ENCODE measurements around the gene ANO1. TPM values are rescaled to one million over a fixed set of nuclear protein-coding genes. Genes with fewer than 3 reads are reported as not detected.

Gene ANO1
- total and polyA plus RNA-seq, 5 experiments from 2014 or later, result not detected

DNA sequence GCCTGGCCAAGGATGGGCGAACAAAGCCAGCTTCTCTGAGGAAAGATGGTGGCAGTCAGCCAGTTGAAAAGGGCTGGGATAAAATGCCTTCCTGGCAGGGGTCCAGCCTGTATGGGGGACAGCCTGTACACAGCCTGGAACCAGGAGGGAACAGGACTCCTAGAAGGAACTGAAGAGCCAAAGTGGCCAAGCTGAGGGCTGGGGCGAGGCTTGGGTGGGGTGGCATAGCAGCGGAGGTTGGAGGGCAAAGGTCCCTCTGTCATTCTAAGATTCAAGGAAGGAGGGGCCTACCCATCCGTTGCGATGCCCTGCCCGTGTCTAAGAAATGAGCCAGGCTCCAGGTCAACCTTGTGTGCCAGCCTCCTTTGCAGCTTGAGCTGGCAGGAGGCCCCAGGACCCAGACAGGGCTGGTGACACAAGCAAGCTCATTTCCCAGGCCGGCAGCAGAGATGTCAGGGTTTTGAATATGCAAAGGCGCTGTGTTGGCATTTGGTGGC lies 147.6 kb downstream of the ANO1 start:
- DNase-seq (no peak), ATAC-seq (no peak)
- Mint-ChIP-seq H3K4me1 (no peaks in the 10 kb centered on the region), H3K27ac (no peak overlapping the region), H3K4me3 (no peak overlapping the region), H3K27me3 (peaks cover 0 to 20% (median 0%) of the 10 kb centered on the region in 5 donors), H3K36me3 (peaks cover 0 to 2% (median 0%) of the 10 kb centered on the region in 3 donors), H3K9me3 (no peaks in the 10 kb centered on the region)
- POLR2A ChIA-PET, result no interaction called here

DNA sequence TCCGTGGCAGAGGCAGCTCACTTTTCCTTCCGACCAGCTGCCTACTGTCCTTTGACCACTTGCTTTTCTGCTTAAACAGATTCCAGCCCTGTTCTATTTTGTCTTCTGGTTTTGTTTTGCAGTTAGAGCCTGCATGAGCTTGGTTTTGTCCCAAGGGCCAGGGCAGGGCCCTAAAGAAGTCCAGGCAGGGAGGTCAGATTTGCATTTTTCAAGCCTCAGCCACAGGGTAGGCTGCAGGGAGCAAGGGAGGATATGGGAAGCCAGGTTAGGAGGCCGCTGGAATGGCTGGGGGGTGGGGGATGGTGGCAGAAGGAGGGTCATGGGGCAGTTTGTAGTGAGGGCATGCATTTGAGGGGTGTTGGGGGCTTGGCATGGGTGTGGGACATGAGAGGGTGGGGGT lies 148.1 kb downstream of the ANO1 start:
- DNase-seq, result no peak
- POLR2A ChIA-PET, result no interaction called here
- Mint-ChIP-seq H3K27ac (no peak overlapping the region), H3K27me3 (peaks cover 0 to 18% (median 0%) of the 10 kb centered on the region in 5 donors), H3K9me3 (no peaks in the 10 kb centered on the region), H3K4me1 (no peaks in the 10 kb centered on the region), H3K36me3 (no peaks in the 10 kb centered on the region), H3K4me3 (no peak overlapping the region)
- ATAC-seq, result no peak

DNA sequence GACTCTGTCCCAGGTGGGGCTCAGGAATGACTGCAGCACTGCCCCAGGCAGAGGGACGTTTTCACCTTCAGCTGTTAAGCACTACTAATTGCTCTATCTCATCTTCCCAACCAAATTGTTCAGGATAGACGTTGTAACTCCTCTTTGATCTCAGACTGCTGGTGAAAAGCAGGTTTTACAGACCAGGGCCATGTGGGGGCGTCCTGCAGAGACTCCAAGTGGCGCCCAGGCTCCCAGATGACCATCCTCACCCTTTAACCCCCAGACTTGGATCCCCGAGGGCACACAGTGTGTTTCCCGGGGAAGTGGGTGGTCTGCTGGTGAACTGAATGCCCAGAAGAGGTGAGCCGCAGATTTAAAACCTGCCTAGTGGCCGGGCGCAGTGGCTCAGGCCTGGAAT lies 148.8 kb downstream of the ANO1 start:
- Mint-ChIP-seq H3K4me3 (no peak overlapping the region), H3K4me1 (no peaks in the 10 kb centered on the region), H3K9me3 (no peaks in the 10 kb centered on the region), H3K36me3 (no peaks in the 10 kb centered on the region), H3K27me3 (peaks cover 0 to 18% (median 0%) of the 10 kb centered on the region in 5 donors), H3K27ac (no peak overlapping the region)
- ATAC-seq, result no peak
- POLR2A ChIA-PET, result no interaction called here
- no peak for DNase-seq

DNA sequence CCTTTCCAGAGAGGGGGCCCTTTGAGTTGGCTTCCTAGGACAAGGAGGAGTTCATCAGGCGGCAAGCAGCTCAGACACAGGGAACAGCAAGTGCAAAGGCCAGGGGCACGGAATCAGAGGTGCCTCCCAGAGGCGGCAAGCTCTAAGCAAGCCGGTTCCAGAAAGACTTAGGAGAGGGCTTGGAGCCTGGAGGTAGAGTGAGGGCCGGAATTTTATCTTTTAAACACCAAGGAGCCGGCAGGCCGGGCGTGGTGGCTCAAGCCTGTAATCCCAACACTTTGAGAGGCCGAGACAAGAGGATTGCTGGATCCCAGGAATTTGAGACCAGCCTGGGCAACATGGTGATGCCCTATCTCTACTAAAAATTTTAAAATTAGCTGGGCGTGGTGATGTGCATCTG lies 151.6 kb downstream of the ANO1 start:
- POLR2A ChIA-PET, result no interaction called here
- no peaks in the 10 kb centered on the region for H3K4me1 Mint-ChIP-seq
- ATAC-seq (no peak), DNase-seq (no peak)
- H3K27ac Mint-ChIP-seq, result no peak overlapping the region
- H3K27me3 Mint-ChIP-seq, result peaks cover 0 to 7% (median 5%) of the 10 kb centered on the region in 5 donors
- H3K9me3 Mint-ChIP-seq, result no peaks in the 10 kb centered on the region
- no peaks in the 10 kb centered on the region for H3K36me3 Mint-ChIP-seq
- H3K4me3 Mint-ChIP-seq, result no peak overlapping the region

DNA sequence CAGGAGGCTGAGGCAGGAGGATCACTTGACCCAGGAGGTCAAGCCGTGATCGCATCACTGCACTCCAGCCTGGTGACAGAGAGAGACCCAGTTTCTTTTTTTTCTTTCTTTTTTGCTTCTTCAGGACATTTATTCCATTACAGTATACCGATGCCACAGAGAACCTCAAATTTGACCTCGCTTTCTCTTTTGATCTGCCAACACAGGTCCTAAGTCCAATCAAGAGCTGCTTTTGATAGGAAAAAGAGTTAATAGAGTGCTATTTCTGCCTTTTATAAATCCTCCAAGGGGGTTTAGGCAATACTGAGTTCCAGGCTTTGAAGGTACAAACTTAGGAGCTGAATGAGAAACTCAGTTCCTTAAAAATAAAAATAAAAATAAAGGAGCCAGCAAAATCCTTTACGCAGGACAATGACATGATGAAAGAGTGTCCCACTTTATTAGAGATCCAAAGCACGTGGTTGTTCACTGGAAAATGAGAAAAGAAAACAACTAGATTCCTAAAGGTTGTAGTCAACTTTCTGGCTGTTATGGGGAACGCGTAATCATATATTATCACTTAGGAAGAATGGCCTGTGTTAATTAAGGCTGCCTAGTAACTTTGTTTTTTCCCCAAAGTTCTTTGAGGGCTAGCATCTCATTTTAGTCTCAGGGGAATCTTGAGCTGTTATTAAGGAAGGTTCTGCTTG lies 152.2 kb downstream of the ANO1 start:
- H3K4me1 Mint-ChIP-seq, result no peaks in the 10 kb centered on the region
- peaks cover 0 to 7% (median 3%) of the 10 kb centered on the region in 5 donors for H3K27me3 Mint-ChIP-seq
- POLR2A ChIA-PET, result no interaction called here
- H3K36me3 Mint-ChIP-seq, result no peaks in the 10 kb centered on the region
- no peak for DNase-seq
- no peaks in the 10 kb centered on the region for H3K9me3 Mint-ChIP-seq
- H3K27ac Mint-ChIP-seq, result no peak overlapping the region
- no peak overlapping the region for H3K4me3 Mint-ChIP-seq
- ATAC-seq, result no peak

DNA sequence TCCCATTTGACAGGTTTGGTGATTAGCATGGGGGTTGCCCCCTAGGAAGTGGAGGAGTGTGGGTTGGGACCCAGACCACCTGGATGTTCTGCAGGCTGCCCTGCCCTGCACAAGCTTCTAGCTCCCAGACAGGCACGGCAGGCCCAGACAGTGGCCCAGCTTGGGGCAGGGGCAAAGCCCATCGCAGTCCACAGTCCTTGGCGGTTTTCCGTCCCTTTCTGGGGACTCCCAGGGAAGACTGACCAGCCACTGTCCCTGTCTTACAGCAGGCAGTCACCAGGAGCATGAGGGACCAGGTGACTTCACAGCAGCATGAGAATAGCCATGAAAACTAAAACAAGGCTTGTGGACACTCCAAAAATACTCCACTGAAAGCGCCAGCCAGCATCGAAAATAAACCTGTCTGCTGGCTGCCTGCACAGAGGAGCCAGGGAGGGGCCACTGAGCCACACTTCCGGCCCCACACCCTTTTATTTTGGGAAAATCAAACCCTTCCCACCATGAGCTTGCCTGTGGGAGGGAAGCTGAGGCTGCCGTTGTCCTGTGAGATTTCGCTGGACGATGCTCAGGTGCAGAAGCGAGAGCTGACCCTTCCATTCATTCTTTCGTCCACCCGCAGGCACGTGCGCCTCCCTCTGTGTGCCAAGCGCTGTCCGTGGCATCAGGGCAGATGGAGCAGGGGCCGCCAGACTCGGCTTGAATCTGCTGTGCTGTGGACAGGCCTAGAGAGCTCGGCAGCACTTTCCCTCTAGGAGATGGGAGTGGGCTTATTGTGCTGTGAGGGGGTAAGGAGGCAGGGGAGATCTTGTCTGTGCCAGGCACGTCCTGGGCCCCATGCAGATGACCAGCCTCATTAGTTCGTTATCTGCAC lies 153.0 kb downstream of the ANO1 start:
- Mint-ChIP-seq H3K27ac (no peak overlapping the region), H3K4me1 (no peaks in the 10 kb centered on the region), H3K4me3 (no peak overlapping the region), H3K36me3 (no peaks in the 10 kb centered on the region), H3K27me3 (peaks cover 0 to 7% (median 0%) of the 10 kb centered on the region in 5 donors), H3K9me3 (no peaks in the 10 kb centered on the region)
- POLR2A ChIA-PET, result no interaction called here
- ATAC-seq (no peak), DNase-seq (no peak)

DNA sequence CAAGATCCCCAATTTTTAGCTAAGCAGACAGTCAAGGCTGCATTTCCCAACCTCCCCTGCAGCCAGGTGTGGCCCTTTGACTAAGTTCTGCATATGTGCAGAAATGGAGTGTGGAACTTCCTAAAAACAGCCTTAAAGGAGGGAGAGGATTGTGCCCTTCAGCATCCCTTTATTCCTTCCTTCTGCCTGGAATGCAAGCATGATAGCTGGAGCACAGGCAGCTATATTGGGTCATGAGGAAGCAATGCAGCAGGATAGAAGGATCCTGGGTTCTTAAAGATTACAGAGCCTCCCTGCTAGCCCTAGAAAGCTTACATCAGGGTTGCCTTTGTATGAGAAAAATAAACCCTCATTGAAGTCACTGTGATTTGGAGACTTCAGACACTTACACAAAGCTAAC lies 154.9 kb downstream of the ANO1 start:
- no peak overlapping the region for H3K4me3 Mint-ChIP-seq
- H3K27ac Mint-ChIP-seq, result peak overlapping the region in 1 of 10 donors; percentile 65
- peaks cover 0 to 2% (median 0%) of the 10 kb centered on the region in 4 donors for H3K4me1 Mint-ChIP-seq
- POLR2A ChIA-PET, result no interaction called here
- DNase-seq (no peak), ATAC-seq (no peak)
- no peaks in the 10 kb centered on the region for H3K9me3 Mint-ChIP-seq
- H3K36me3 Mint-ChIP-seq, result no peaks in the 10 kb centered on the region
- H3K27me3 Mint-ChIP-seq, result peaks cover 0 to 10% (median 3%) of the 10 kb centered on the region in 5 donors

DNA sequence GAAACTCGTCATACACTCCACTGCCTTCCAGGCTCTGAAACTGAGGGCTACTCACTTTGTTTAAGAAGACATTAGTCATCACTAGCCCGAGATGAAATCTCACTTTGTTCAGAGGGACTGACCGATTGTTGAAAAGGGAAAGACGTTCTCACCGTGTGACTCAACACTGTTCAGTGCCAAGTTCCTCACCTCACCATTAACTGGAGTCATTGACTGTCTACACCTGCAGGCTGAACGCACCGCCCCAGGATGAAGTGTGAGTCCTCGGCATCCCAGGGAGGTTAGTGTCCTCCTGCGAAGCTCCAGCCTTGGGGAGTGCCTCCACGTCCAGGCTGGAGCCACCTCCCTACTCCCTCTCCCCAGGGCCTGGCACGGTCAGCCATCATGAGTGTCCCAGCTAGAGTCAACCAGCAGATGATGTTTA lies 155.4 kb downstream of the ANO1 start:
- no peak for DNase-seq
- Mint-ChIP-seq H3K36me3 (no peaks in the 10 kb centered on the region), H3K27ac (peak overlapping the region in 1 of 10 donors; percentile 4), H3K4me1 (peaks cover 0 to 2% (median 0%) of the 10 kb centered on the region in 4 donors), H3K9me3 (no peaks in the 10 kb centered on the region), H3K27me3 (peaks cover 0 to 10% (median 3%) of the 10 kb centered on the region in 5 donors), H3K4me3 (no peak overlapping the region)
- POLR2A ChIA-PET, result no interaction called here
- ATAC-seq, result no peak

DNA sequence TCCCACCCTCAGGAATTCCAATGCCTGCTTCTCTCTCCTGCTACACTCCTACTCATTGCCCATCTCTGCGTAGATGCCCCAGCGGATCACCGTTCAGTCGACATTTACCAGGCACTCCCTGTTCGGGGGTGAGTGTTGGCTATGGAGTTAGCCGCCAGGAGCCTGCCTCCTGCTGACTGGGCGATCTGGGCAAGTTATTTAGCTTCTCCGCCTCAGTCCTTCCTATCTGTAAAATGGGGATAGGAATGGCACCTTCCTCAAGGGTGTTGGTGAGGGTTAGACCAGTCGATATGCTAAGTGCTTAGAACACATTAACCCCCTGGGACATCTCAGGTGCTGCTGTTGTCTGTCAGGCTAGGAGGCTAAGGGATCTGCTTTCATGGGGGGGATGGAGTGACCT lies 155.8 kb downstream of the ANO1 start:
- H3K27me3 Mint-ChIP-seq, result peaks cover 0 to 10% (median 3%) of the 10 kb centered on the region in 5 donors
- DNase-seq (no peak), ATAC-seq (no peak)
- H3K9me3 Mint-ChIP-seq, result no peaks in the 10 kb centered on the region
- no peak overlapping the region for H3K4me3 Mint-ChIP-seq
- POLR2A ChIA-PET, result no interaction called here
- H3K36me3 Mint-ChIP-seq, result no peaks in the 10 kb centered on the region
- peaks cover 0 to 2% (median 0%) of the 10 kb centered on the region in 4 donors for H3K4me1 Mint-ChIP-seq
- peak overlapping the region in 1 of 10 donors; percentile 4 for H3K27ac Mint-ChIP-seq

Other genes with a start within 250 kb of the ANO1 start
- 10 to 100 TPM; 34.7 to 37.8 TPM for gene FADD, start 125.0 kb downstream of the ANO1 start, total RNA-seq
- gene FADD, start 125.0 kb downstream of the ANO1 start, polyA plus RNA-seq, result 10 to 100 TPM in 1 of 3 donors, 1 to 10 TPM in 2; 7.2 to 19.3 (median 8.4) TPM
- 10 to 100 TPM; 60.3 to 64.8 TPM for gene PPFIA1, start 192.4 kb downstream of the ANO1 start, total RNA-seq
- gene PPFIA1, start 192.4 kb downstream of the ANO1 start, polyA plus RNA-seq, result 10 to 100 TPM in 2 of 3 donors, 1 to 10 TPM in 1; 6.8 to 15.0 (median 10.3) TPM

Data from naive thymus-derived CD8-positive, alpha-beta T cell (primary cell).